Neural progenitor cell (in vitro differentiated cells): Measurements from ENCODE around the gene INSYN1.

Experiments used
- CTCF ChIP-seq: fragments of 200-600 bp; sonication (generic); IDR thresholded peaks from 2 replicates; pipeline ENCODE4 v1.5.1; 2017; ENCODE audit warnings: antibody characterized with exemption, mild to moderate bottlenecking
- EZH2 ChIP-seq: fragments of 200-600 bp; sonication (generic); IDR thresholded peaks from 2 replicates; pipeline ENCODE4 v1.6.1; 2017; ENCODE audit warnings: antibody characterized with exemption, mild to moderate bottlenecking, moderate library complexity
- EZH2phosphoT487 ChIP-seq: fragments of 200-600 bp; sonication (generic); IDR thresholded peaks from 2 replicates; pipeline ENCODE4 v1.6.1; 2017; ENCODE audit warnings: antibody characterized with exemption

- no peak for TF ChIP-seq EZH2
- no peak for TF ChIP-seq CTCF
- TF ChIP-seq EZH2phosphoT487 = no peak
These were observed 13.4 kb upstream of the INSYN1 start for GRCh38 chr15:73766598-73766997.
